ENCODE results near the gene CLEC16A. TPM values are rescaled to one million over a fixed set of nuclear protein-coding genes. Genes with fewer than 3 reads are reported as not detected.
A peak's percentile ranks its signal among the peaks of the same experiment; 100 is the strongest.

The CLEC16A gene
- total RNA-seq, 4 donors from 2014 or later: 7.6 to 65.6 (median 28.0) TPM

DNA sequence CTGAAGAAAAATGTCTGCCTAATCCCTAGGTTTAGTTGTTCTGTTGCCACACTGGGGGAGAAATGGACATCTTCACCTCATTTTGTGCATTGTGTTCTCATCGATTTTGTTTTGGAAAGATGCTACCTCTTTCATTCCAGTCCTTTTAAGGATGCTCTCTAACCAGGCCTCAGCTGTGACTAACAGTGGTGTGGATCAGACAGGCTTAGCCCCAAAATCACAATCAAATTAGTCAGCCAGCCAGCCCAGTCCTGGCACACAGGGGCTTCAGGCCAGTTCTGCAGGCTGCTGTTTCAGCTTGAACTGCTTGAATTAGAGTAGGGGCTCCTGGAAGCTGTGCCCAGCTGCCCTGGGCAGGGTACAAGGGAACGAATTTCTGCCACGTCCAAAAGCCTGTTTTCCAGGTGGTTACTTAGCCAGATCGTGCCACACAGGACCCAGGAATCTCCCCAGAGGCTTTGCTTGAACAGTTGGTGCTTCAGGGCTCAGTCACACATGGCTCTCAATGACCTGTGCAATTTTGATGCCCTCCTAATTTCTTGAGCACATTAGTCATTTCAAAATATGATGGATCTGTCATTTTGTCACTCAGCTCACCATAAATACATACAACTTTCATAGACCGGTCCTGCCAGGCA lies 60.7 kb downstream of the CLEC16A start:
- Histone ChIP-seq H3K27ac (peak overlapping the region in 1 of 2 donors; percentile 32), H3K36me3 (no peaks in the 10 kb centered on the region), H3K4me3 (no peak overlapping the region), H3K27me3 (no peaks in the 10 kb centered on the region), H3K4me1 (no peaks in the 10 kb centered on the region), H3K9me3 (no peaks in the 10 kb centered on the region)
- intact Hi-C loops (cut with DNase I; ENCODE audit: low total_unique reads): no loop called here
- no peak for DNase-seq
- TF ChIP-seq, protein P1, sequence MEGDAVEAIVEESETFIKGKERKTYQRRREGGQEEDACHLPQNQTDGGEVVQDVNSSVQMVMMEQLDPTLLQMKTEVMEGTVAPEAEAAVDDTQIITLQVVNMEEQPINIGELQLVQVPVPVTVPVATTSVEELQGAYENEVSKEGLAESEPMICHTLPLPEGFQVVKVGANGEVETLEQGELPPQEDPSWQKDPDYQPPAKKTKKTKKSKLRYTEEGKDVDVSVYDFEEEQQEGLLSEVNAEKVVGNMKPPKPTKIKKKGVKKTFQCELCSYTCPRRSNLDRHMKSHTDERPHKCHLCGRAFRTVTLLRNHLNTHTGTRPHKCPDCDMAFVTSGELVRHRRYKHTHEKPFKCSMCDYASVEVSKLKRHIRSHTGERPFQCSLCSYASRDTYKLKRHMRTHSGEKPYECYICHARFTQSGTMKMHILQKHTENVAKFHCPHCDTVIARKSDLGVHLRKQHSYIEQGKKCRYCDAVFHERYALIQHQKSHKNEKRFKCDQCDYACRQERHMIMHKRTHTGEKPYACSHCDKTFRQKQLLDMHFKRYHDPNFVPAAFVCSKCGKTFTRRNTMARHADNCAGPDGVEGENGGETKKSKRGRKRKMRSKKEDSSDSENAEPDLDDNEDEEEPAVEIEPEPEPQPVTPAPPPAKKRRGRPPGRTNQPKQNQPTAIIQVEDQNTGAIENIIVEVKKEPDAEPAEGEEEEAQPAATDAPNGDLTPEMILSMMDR (IDR thresholded peaks at IDR 0.05): no peak
- TF ChIP-seq POLR2A (IDR thresholded peaks at IDR 0.05): no peak

DNA sequence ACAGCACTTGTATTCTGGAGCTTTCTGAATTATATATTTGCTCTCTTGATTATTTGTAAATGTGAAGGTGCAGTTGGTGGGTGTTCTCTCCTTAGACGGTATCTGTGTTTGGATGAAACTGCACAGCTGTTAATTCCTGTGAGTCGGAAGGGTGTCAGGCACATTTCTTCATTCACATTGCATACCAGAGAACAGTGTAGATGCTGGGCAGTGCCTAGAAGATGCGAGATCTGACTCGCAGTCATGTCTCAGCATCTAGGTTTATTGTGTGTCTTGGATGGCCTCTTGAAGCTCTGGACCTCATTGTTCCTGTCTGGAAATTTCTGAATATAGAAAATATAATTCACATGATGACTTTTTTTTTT lies 61.2 kb downstream of the CLEC16A start:
- DNase-seq: no peak
- intact Hi-C loops (cut with DNase I; ENCODE audit: low total_unique reads): no loop called here
- Histone ChIP-seq H3K9me3 (no peaks in the 10 kb centered on the region), H3K27me3 (no peaks in the 10 kb centered on the region), H3K4me1 (no peaks in the 10 kb centered on the region), H3K36me3 (no peaks in the 10 kb centered on the region), H3K27ac (peak overlapping the region in 1 of 2 donors; percentile 30), H3K4me3 (no peak overlapping the region)
- TF ChIP-seq POLR2A (IDR thresholded peaks at IDR 0.05): no peak
- TF ChIP-seq, protein P1 (IDR thresholded peaks at IDR 0.05): no peak

DNA sequence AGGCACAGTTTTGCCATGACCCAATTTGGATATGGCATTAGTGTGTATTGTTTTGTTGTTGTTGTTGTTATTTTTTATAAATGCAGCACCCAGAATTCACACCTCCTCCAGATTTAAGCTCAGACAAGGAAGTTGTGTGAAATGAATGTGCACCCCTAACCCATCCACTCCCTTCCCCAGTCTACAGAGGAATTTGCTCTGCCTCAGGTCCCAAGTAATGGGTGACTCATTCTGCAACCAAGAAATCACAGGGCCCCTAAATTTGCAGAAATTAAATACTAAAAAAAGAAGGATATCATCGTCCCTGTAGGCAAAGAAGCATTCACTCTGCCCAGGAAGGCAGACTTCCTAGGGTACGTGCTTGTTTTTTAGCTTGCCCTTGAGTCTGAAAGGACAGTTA lies 62.3 kb downstream of the CLEC16A start:
- Histone ChIP-seq H3K27me3 (no peaks in the 10 kb centered on the region), H3K4me1 (no peaks in the 10 kb centered on the region), H3K4me3 (no peak overlapping the region), H3K27ac (no peak overlapping the region), H3K9me3 (no peaks in the 10 kb centered on the region), H3K36me3 (no peaks in the 10 kb centered on the region)
- intact Hi-C loops (cut with DNase I; ENCODE audit: low total_unique reads): no loop called here
- DNase-seq: no peak
- TF ChIP-seq, protein P1 (IDR thresholded peaks at IDR 0.05): no peak

DNA sequence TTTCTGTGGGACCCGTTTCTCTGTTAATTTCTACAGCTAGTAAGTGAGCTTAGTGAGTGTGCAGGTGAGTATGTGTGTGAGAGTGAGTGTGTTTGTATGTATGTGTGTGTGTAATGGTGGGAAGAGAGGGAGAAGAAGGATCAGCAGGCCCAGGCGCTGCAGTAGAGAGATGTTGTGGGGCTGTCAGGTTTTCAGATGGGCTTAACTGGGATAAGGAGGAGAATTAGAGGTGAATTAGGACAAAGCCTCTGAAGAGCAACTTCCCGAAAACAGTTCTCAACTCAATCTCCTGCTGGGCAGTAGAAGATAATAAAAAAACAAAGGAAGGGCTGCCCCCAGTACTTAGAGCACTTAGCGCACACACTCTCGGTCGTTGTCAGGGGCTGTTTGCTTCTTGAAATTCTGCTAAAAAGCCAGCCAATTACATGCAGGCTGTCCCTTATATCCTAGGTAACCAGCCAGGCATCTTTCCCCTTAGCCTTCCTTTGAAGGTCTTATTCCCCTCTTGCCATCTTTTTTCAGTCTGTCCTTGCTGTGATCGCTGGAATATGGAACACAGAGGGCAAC lies 63.4 kb downstream of the CLEC16A start:
- intact Hi-C loops (cut with DNase I; ENCODE audit: low total_unique reads): no loop called here
- DNase-seq: no peak
- TF ChIP-seq, protein P1 (IDR thresholded peaks at IDR 0.05): no peak
- no peak for TF ChIP-seq POLR2A (IDR thresholded peaks at IDR 0.05)
- no peaks in the 10 kb centered on the region for H3K4me1 ChIP-seq
- H3K9me3 ChIP-seq: no peaks in the 10 kb centered on the region
- H3K27me3 ChIP-seq: no peaks in the 10 kb centered on the region
- H3K36me3 ChIP-seq: no peaks in the 10 kb centered on the region
- no peak overlapping the region for H3K4me3 ChIP-seq
- no peak overlapping the region for H3K27ac ChIP-seq

DNA sequence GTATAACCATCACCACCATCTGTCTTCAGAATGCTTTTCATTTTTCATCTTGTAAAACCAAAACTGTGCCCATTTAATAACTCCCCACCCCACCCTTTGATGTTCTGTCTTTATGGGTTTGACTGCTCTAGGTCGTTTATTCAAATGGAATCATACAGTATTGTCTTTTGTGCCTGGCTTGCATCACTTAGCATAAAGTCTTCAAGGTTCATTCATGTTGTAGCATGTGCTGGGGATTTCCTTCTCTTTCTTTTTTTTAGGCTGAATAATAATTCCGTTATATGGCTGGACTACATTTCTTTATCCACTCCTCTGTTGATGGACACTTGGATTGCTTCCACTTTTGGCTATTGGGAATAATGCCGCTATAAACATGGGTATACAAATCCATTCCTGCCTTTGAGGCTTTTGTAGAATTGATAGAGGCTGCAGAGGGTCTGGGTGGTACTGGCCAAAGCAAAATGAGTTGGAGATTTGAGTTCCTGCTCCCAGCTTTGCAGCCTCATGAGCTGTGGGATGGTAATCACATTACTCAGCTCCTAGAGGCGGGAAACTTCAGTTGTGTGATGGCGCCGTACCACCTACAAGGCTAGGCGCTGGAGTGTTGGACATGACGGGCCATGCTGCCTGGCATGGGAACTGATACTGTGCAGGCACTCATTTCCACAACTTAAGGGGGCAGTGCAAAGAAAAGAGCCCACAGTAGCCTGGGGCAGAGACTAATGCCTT lies 64.8 kb downstream of the CLEC16A start:
- DNase-seq: no peak
- H3K9me3 ChIP-seq: no peaks in the 10 kb centered on the region
- H3K27ac ChIP-seq: no peak overlapping the region
- no peak overlapping the region for H3K4me3 ChIP-seq
- H3K36me3 ChIP-seq: no peaks in the 10 kb centered on the region
- H3K4me1 ChIP-seq: no peaks in the 10 kb centered on the region
- TF ChIP-seq, protein P1 (IDR thresholded peaks at IDR 0.05): no peak
- no peak for TF ChIP-seq POLR2A (IDR thresholded peaks at IDR 0.05)
- intact Hi-C loops (cut with DNase I; ENCODE audit: low total_unique reads): no loop called here
- no peaks in the 10 kb centered on the region for H3K27me3 ChIP-seq
